ENCODE results near the gene LHFPL3. TPM values are rescaled to one million over a fixed set of nuclear protein-coding genes. Genes with fewer than 3 reads are reported as not detected.

The LHFPL3 gene
- total RNA-seq, 1 donor from 2014 or later = 0.30 TPM

GRCh38 chr7:104773796-104774195 is 445.4 kb downstream of the LHFPL3 start:
- no peak for DNase-seq (ENCODE audit: low spot score)
- H3K27ac Mint-ChIP-seq = no peak overlapping the region
- peaks cover 13% of the 10 kb centered on the region for H3K4me1 ChIP-seq
- H3K27ac ChIP-seq = no peak overlapping the region
- peaks cover 2% of the 10 kb centered on the region for H3K9me3 Mint-ChIP-seq
- no peak overlapping the region for H3K4me3 Mint-ChIP-seq
- no peak for TF ChIP-seq CTCF (IDR thresholded peaks at IDR 0.05)
- no peak for TF ChIP-seq EZH2phosphoT487 (IDR thresholded peaks at IDR 0.05)
- no peak for TF ChIP-seq EZH2 (IDR thresholded peaks at IDR 0.05)
- no peak overlapping the region for H3K4me2 ChIP-seq
- H2AFZ ChIP-seq (replicated peaks) = no peak overlapping the region
- H3F3A ChIP-seq (ENCODE audit: low read depth) = peaks cover 17% of the 10 kb centered on the region
- H3K36me3 ChIP-seq = no peaks in the 10 kb centered on the region
- H4K20me1 ChIP-seq (ENCODE audit: low read depth) = no peaks in the 10 kb centered on the region
- no peak overlapping the region for H3K9ac ChIP-seq
- no peaks in the 10 kb centered on the region for H3K27me3 ChIP-seq
- H3K9me3 ChIP-seq (ENCODE audit: low read depth) = no peaks in the 10 kb centered on the region
- H3K27me3 Mint-ChIP-seq (ENCODE audit: insufficient read depth, low read depth) = peaks cover 5% of the 10 kb centered on the region
- no peaks in the 10 kb centered on the region for H3K36me3 Mint-ChIP-seq
- H3K4me3 ChIP-seq = no peak overlapping the region
- H3K79me2 ChIP-seq (ENCODE audit: low read depth) = no peaks in the 10 kb centered on the region
- peaks cover 20% of the 10 kb centered on the region for H3K4me1 Mint-ChIP-seq

- no peak for TF ChIP-seq EZH2phosphoT487 (IDR thresholded peaks at IDR 0.05)
- TF ChIP-seq CTCF (IDR thresholded peaks at IDR 0.05) = no peak
- Histone ChIP-seq H3K27ac (no peak overlapping the region), H3K9me3 (ENCODE audit: low read depth) (no peaks in the 10 kb centered on the region), H4K20me1 (ENCODE audit: low read depth) (no peaks in the 10 kb centered on the region), H3K4me1 (peaks cover 11% of the 10 kb centered on the region), H3K4me3 (no peak overlapping the region), H3K36me3 (no peaks in the 10 kb centered on the region), H3K27me3 (no peaks in the 10 kb centered on the region), H3K4me2 (no peak overlapping the region), H3K79me2 (ENCODE audit: low read depth) (no peaks in the 10 kb centered on the region), H3F3A (ENCODE audit: low read depth) (peaks cover 17% of the 10 kb centered on the region), H3K9ac (no peak overlapping the region), H2AFZ (replicated peaks) (no peak overlapping the region)
- peaks cover 20% of the 10 kb centered on the region for H3K4me1 Mint-ChIP-seq
- no peak for DNase-seq (ENCODE audit: low spot score)
- H3K9me3 Mint-ChIP-seq = no peaks in the 10 kb centered on the region
- no peaks in the 10 kb centered on the region for H3K36me3 Mint-ChIP-seq
- peaks cover 5% of the 10 kb centered on the region for H3K27me3 Mint-ChIP-seq (ENCODE audit: insufficient read depth, low read depth)
- H3K27ac Mint-ChIP-seq = no peak overlapping the region
- H3K4me3 Mint-ChIP-seq = no peak overlapping the region
These were observed 447.1 kb downstream of the LHFPL3 start for GRCh38 chr7:104775531-104775930.

- H3K27me3 Mint-ChIP-seq (ENCODE audit: insufficient read depth, low read depth) = peaks cover 5% of the 10 kb centered on the region
- Histone ChIP-seq H3K4me3 (no peak overlapping the region), H3K79me2 (ENCODE audit: low read depth) (no peaks in the 10 kb centered on the region), H3K9ac (no peak overlapping the region), H3K27ac (no peak overlapping the region), H4K20me1 (ENCODE audit: low read depth) (no peaks in the 10 kb centered on the region), H3K9me3 (ENCODE audit: low read depth) (no peaks in the 10 kb centered on the region), H3K4me2 (no peak overlapping the region), H2AFZ (replicated peaks) (no peak overlapping the region), H3K4me1 (peaks cover 11% of the 10 kb centered on the region), H3K36me3 (no peaks in the 10 kb centered on the region), H3F3A (ENCODE audit: low read depth) (peaks cover 12% of the 10 kb centered on the region), H3K27me3 (no peaks in the 10 kb centered on the region)
- H3K36me3 Mint-ChIP-seq = no peaks in the 10 kb centered on the region
- no peak overlapping the region for H3K4me3 Mint-ChIP-seq
- H3K9me3 Mint-ChIP-seq = no peaks in the 10 kb centered on the region
- H3K4me1 Mint-ChIP-seq = peaks cover 16% of the 10 kb centered on the region
- no peak for DNase-seq (ENCODE audit: low spot score)
- TF ChIP-seq EZH2phosphoT487 (IDR thresholded peaks at IDR 0.05) (no peak), CTCF (IDR thresholded peaks at IDR 0.05) (no peak), EZH2 (IDR thresholded peaks at IDR 0.05) (no peak)
- no peak overlapping the region for H3K27ac Mint-ChIP-seq
These were observed 448.9 kb downstream of the LHFPL3 start for GRCh38 chr7:104777301-104777800.
